ENCODE results near the gene BLOC1S5. TPM values are rescaled to one million over a fixed set of nuclear protein-coding genes. Genes with fewer than 3 reads are reported as not detected.

Gene BLOC1S5
- total and polyA plus RNA-seq, 2 of the 13 experiments (the other 11 are each of a cell fraction or from before 2014, with no cell fraction given) = 10.5 to 41.5 TPM

- Histone ChIP-seq H3K79me2 (ENCODE audit: insufficient read depth, low read length) (peaks cover 6% of the 10 kb centered on the region), H2AFZ (ENCODE audit: low read length) (no peak overlapping the region), H3K4me1 (ENCODE audit: insufficient read depth, low read length) (peaks cover 24% of the 10 kb centered on the region), H3K9me3 (ENCODE audit: low read length) (no peaks in the 10 kb centered on the region), H4K20me1 (ENCODE audit: insufficient read depth, low read length) (no peaks in the 10 kb centered on the region), H3K9ac (ENCODE audit: insufficient read depth, low read depth, low read length) (no peak overlapping the region), H3K4me3 (replicated peaks in 1 of 3; ENCODE audit: insufficient read depth in 1 of 3, low read depth in 2 of 3, low read length in 3 of 3) (no peak overlapping the region), H3K27me3 (ENCODE audit: control insufficient read depth in 1 of 2, insufficient read depth in 2 of 2, low read length in 2 of 2) (no peaks in the 10 kb centered on the region), H3K4me2 (ENCODE audit: low read depth, low read length) (no peak overlapping the region), H3K36me3 (replicated peaks in 1 of 2; ENCODE audit: control insufficient read depth in 1 of 2, insufficient read depth in 2 of 2, low read length in 2 of 2) (peaks cover 2 to 11% of the 10 kb centered on the region in 2 experiments; a peak in 3 of 5 replicates), H3K27ac (ENCODE audit: extremely low read length, insufficient read depth, low read length) (no peak overlapping the region)
- CTCF ChIA-PET (ENCODE audit: low intra/inter-chr PET ratio, low total read pairs) = no interaction called here
- no peak for ATAC-seq
- in situ Hi-C loops (cut with HindIII; ENCODE audit: extremely low pct_ligation_motif_present, low pct_unique_long_range_greater_than_20kb) (no loop called here), intact Hi-C loops (cut with micrococcal nuclease; ENCODE audit: unreplicated experiment) (no loop called here)
- WGBS (ENCODE audit: low lambda C conversion rate) = 96% methylated on average over 4 of the region's 4 CpGs
- TF ChIP-seq MYC (CRISPR knock-in tag; IDR thresholded peaks at IDR 0.05; ENCODE audit: borderline replicate concordance) (no peak), ZNF24 (IDR thresholded peaks at IDR 0.05) (no peak), XRCC5 (optimal IDR thresholded peaks at IDR 0.05; ENCODE audit: low read length) (no peak), RARA (CRISPR knock-in tag; IDR thresholded peaks at IDR 0.05) (no peak), ZNF800 (CRISPR knock-in tag; IDR thresholded peaks at IDR 0.05) (no peak), NONO (IDR thresholded peaks at IDR 0.05) (no peak), NONO (CRISPR knock-in tag; conservative IDR thresholded peaks at IDR 0.05) (no peak), ATF6 (CRISPR knock-in tag; conservative IDR thresholded peaks at IDR 0.05) (no peak), ZSCAN30 (CRISPR knock-in tag; IDR thresholded peaks at IDR 0.05) (no peak), ZNF773 (CRISPR knock-in tag; IDR thresholded peaks at IDR 0.05; ENCODE audit: borderline replicate concordance) (no peak), ZNF382 (CRISPR knock-in tag; IDR thresholded peaks at IDR 0.05; ENCODE audit: borderline replicate concordance) (no peak)
- no peak for DNase-seq (ENCODE audit: low spot score)
- POLR2A ChIA-PET = no interaction called here
- no peak for FAIRE-seq
- no TSS peak for BruUV-seq (replicated peaks)
These were observed 11.0 kb upstream of the BLOC1S5 start for GRCh38 chr6:8075185-8075584.
